GM03348 (cell line): ENCODE results near the gene DUSP2.

ENCODE experiments used
- DNase-seq: peaks from one replicate; pipeline ENCODE4 v3.0.0; 2012; ENCODE audit warnings: low spot score

Gene DUSP2

GRCh38 chr2:96099861-96100798, 45.1 kb downstream of the DUSP2 start:
- no peak for DNase-seq

- no peak for DNase-seq
Measured at GRCh38 chr2:96098900-96099590, 46.2 kb downstream of the DUSP2 start.

GRCh38 chr2:96097951-96098823, 47.1 kb downstream of the DUSP2 start:
- no peak for DNase-seq

GRCh38 chr2:96097441-96097840, 47.8 kb downstream of the DUSP2 start:
- DNase-seq: no peak

- no peak for DNase-seq
Measured at GRCh38 chr2:96095116-96095636, 50.1 kb downstream of the DUSP2 start.

- no peak for DNase-seq
Measured at GRCh38 chr2:96093528-96093927, 51.7 kb downstream of the DUSP2 start.
